Gastrocnemius medialis (tissue), 4 donors: ENCODE data around the gene KIF4A. TPM values are rescaled to one million over a fixed set of nuclear protein-coding genes. Genes with fewer than 3 reads are reported as not detected.

Experiments used
- ATAC-seq, 2 donors: fragments of 150-250 bp; one replicate each; pipeline ENCODE4 v1.9.1; 2016
- DNase-seq, 2 donors: peaks; one replicate each; pipeline ENCODE4 v3.0.0-alpha.2; 2019
- H3K27ac ChIP-seq, 4 donors: fragments of 200-600 bp; sonication (generic); 1 replicate in 1 of 4; 2 replicates in 3 of 4; pipeline ENCODE4 v1.5.1; 2016 to 2018; ENCODE audit warnings: mild to moderate bottlenecking in 2 of 4, moderate library complexity in 1 of 4
- H3K27me3 ChIP-seq, 3 donors: fragments of 200-600 bp; sonication (generic) in 2 of 3; 1 replicate in 1 of 3; 2 replicates in 2 of 3; pipeline versions ENCODE4 v1.5.1 to v1.6.0; 2016 to 2019; ENCODE audit warnings: mild to moderate bottlenecking in 1 of 3, moderate library complexity in 1 of 3
- H3K36me3 ChIP-seq, 2 donors: fragments of 200-600 bp; sonication (generic) in 1 of 2; one replicate each; pipeline ENCODE4 v1.5.1; 2017 to 2018
- H3K4me1 ChIP-seq, 2 donors: fragments of 200-600 bp; sonication (generic) in 1 of 2; one replicate each; pipeline ENCODE4 v1.5.1; 2016 to 2017; ENCODE audit warnings: mild to moderate bottlenecking in 2 of 2
- H3K4me3 ChIP-seq, 4 donors: fragments of 200-600 bp; sonication (generic) in 3 of 4; 1 replicate in 1 of 4; 2 replicates in 3 of 4; pipeline ENCODE4 v1.5.1; 2016 to 2019; ENCODE audit warnings: mild to moderate bottlenecking in 2 of 4
- H3K9me3 ChIP-seq, 3 donors: fragments of 200-600 bp; sonication (generic) in 2 of 3; 1 replicate in 1 of 3; 2 replicates in 2 of 3; pipeline ENCODE4 v1.5.1; 2016 to 2019
- POLR2A ChIP-seq, 2 donors: fragments of 450-650 bp; IDR thresholded peaks; one replicate each; pipeline ENCODE4 v1.6.1; 2017; ENCODE audit warnings: antibody characterized with exemption in 2 of 2, mild to moderate bottlenecking in 2 of 2, moderate library complexity in 2 of 2
- in situ Hi-C, 4 donors: fragments of 200-750 bp; cut with MboI; loops; one replicate each; pipeline versions ENCODE4 v1.15.0 to v1.8.0; 2017; ENCODE audit warnings: low sequenced_read_pairs in 4 of 4
- intact Hi-C: fragments of 100-400 bp; cut with DNase I; formaldehyde crosslinking; loops from one replicate; pipeline ENCODE4 v1.15.1; 2023; ENCODE audit warnings: low total_unique reads
- total RNA-seq, 4 donors: library from RNA; depleted of rRNA; stranded (reverse); fragments of >200 nt; gene quantifications; one replicate each; pipeline versions ENCODE4 v1.1.0 to v1.2.3, GENCODE V29; 2016
- TF ChIP-seq, protein P1 (sequence below), 5 experiments: fragments of 450-650 bp in 3 of 5; fragments of 200-600 bp in 2 of 5; sonication (generic) in 2 of 5; IDR thresholded peaks in 4 of 5; conservative IDR thresholded peaks in 1 of 5; 1 replicate in 4 of 5; 2 replicates in 1 of 5; pipeline ENCODE4 v1.5.1; 2016 to 2019; ENCODE audit warnings: antibody characterized with exemption in 5 of 5, mild to moderate bottlenecking in 3 of 5, moderate library complexity in 3 of 5

Gene KIF4A
- total RNA-seq, 4 donors from 2014 or later, result 0.07 to 0.09 TPM; not detected in 2

DNA sequence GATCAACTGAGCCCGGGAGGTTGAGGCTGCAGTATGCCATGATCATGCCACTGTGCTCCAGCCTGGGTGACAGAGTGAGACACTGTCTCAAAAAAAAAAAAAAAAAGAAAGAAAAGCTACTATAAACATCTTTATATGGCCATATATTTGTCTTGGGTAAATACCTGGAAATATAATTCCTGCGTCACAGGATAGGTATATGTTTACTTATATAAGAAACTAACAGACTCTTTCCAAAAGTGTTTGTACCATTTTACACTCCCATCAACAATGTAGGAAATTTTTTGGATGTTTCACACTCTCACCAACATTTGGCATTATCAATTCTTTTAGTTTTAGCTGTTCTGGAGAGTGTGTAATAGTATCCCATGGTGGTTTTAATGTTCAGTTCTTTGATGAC lies 42.7 kb upstream of the KIF4A start:
- in situ Hi-C loops, result no loop called here
- Histone ChIP-seq H3K4me1 (no peaks in the 10 kb centered on the region), H3K4me3 (no peak overlapping the region), H3K36me3 (no peaks in the 10 kb centered on the region), H3K27me3 (no peaks in the 10 kb centered on the region), H3K27ac (no peak overlapping the region), H3K9me3 (no peaks in the 10 kb centered on the region)
- DNase-seq (no peak), ATAC-seq (no peak)
- intact Hi-C loops, result no loop called here
- TF ChIP-seq, protein P1, sequence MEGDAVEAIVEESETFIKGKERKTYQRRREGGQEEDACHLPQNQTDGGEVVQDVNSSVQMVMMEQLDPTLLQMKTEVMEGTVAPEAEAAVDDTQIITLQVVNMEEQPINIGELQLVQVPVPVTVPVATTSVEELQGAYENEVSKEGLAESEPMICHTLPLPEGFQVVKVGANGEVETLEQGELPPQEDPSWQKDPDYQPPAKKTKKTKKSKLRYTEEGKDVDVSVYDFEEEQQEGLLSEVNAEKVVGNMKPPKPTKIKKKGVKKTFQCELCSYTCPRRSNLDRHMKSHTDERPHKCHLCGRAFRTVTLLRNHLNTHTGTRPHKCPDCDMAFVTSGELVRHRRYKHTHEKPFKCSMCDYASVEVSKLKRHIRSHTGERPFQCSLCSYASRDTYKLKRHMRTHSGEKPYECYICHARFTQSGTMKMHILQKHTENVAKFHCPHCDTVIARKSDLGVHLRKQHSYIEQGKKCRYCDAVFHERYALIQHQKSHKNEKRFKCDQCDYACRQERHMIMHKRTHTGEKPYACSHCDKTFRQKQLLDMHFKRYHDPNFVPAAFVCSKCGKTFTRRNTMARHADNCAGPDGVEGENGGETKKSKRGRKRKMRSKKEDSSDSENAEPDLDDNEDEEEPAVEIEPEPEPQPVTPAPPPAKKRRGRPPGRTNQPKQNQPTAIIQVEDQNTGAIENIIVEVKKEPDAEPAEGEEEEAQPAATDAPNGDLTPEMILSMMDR (IDR thresholded peaks at IDR 0.05 in 4 of 5, conservative IDR thresholded peaks at IDR 0.05 in 1 of 5), result no peak
- TF ChIP-seq POLR2A (IDR thresholded peaks at IDR 0.05), result no peak

DNA sequence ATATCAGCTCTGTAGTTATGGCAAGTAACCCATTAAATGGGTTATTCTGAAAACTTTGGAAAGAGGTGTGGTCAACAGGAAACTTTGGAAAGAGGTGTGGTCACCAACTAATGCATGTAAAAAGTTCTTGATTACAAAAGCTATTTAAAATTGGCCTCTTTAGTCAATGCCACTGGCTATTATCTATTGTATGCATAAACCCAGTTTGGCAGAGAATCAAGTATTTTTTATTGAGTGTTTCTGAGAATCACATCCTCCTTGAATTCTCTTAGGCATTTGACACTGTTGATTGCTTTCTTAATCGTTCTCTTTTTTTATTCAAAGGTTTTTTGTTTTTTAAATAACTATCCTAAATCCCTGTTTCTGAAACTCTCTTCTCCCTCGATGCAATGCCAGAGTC lies 37.4 kb upstream of the KIF4A start:
- H3K4me3 ChIP-seq, result no peak overlapping the region
- no peaks in the 10 kb centered on the region for H3K4me1 ChIP-seq
- H3K27ac ChIP-seq, result no peak overlapping the region
- in situ Hi-C loops, result no loop called here
- H3K9me3 ChIP-seq, result no peaks in the 10 kb centered on the region
- ATAC-seq (no peak), DNase-seq (no peak)
- H3K36me3 ChIP-seq, result no peaks in the 10 kb centered on the region
- H3K27me3 ChIP-seq, result no peaks in the 10 kb centered on the region
- TF ChIP-seq, protein P1 (IDR thresholded peaks at IDR 0.05 in 4 of 5, conservative IDR thresholded peaks at IDR 0.05 in 1 of 5), result no peak
- no peak for TF ChIP-seq POLR2A (IDR thresholded peaks at IDR 0.05)
- intact Hi-C loops, result no loop called here

DNA sequence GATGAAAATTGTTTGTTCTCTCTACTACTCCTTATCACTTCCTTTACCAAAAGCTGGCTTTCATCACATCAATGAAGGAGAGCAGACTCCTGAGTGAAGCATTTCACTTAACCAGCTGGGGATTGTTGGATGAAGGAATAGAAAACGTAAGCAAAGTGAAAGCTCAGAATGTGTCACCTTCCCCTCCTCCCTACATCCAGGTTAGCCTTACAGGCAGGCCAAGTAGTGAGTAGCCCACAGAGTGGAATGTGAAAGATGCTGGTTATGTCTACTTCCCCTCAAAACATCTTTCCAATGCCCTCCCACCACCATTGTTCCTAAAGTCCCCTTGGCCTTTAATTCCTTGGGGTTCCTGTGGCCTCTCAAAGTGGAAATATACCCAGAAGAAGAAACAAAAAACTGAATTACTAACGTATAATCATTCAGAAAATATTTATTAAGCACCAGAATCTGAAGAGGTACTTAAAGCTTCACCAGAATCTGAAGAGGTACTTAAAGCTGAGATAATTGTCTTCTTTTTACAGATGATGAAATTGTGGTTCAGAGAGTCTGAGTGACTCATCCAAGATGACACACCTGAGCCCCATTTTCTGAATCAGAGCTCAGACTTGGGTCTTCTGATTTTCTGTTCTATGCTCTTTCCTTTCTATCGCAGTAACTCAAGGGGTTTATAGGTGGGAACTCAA lies 36.4 kb upstream of the KIF4A start:
- in situ Hi-C loops, result no loop called here
- intact Hi-C loops, result no loop called here
- TF ChIP-seq, protein P1 (IDR thresholded peaks at IDR 0.05 in 4 of 5, conservative IDR thresholded peaks at IDR 0.05 in 1 of 5), result no peak
- no peak for TF ChIP-seq POLR2A (IDR thresholded peaks at IDR 0.05)
- H3K27ac ChIP-seq, result no peak overlapping the region
- no peaks in the 10 kb centered on the region for H3K4me1 ChIP-seq
- DNase-seq (no peak), ATAC-seq (no peak)
- H3K27me3 ChIP-seq, result no peaks in the 10 kb centered on the region
- no peaks in the 10 kb centered on the region for H3K9me3 ChIP-seq
- H3K36me3 ChIP-seq, result no peaks in the 10 kb centered on the region
- H3K4me3 ChIP-seq, result no peak overlapping the region

- no peak for ATAC-seq
- intact Hi-C loops, result no loop called here
- no peaks in the 10 kb centered on the region for H3K27me3 ChIP-seq
- TF ChIP-seq, protein P1 (IDR thresholded peaks at IDR 0.05 in 4 of 5, conservative IDR thresholded peaks at IDR 0.05 in 1 of 5), result no peak
- H3K4me1 ChIP-seq, result no peaks in the 10 kb centered on the region
- H3K27ac ChIP-seq, result no peak overlapping the region
- no peak for DNase-seq
- no peaks in the 10 kb centered on the region for H3K9me3 ChIP-seq
- no peaks in the 10 kb centered on the region for H3K36me3 ChIP-seq
- H3K4me3 ChIP-seq, result no peak overlapping the region
- in situ Hi-C loops, result no loop called here
Measured at GRCh38 chrX:70254063-70254400, 35.9 kb upstream of the KIF4A start.

DNA sequence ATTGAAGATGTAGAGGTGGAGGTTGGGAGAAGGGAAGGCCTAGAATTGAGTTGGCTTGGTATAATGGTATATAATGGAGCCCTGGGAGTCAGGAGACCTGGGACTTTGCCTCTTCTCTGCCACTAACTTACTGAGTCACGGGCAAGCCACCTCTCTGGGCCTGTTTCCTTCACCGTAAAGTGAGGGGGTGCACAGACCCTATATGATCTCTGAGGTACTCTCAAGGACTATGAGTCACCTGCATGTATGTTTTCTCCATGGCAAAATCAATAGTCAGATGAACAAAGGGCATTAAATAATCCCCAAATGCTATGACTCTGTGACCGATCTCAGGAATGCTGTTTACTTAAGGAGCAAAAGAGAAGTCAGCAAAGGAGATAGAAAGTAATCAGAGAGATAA lies 35.0 kb upstream of the KIF4A start:
- Histone ChIP-seq H3K27ac (no peak overlapping the region), H3K4me1 (no peaks in the 10 kb centered on the region), H3K4me3 (no peak overlapping the region), H3K9me3 (no peaks in the 10 kb centered on the region), H3K27me3 (no peaks in the 10 kb centered on the region), H3K36me3 (no peaks in the 10 kb centered on the region)
- TF ChIP-seq, protein P1 (IDR thresholded peaks at IDR 0.05 in 4 of 5, conservative IDR thresholded peaks at IDR 0.05 in 1 of 5), result no peak
- TF ChIP-seq POLR2A (IDR thresholded peaks at IDR 0.05), result no peak
- in situ Hi-C loops (no loop called here), intact Hi-C loops (no loop called here)
- ATAC-seq (no peak), DNase-seq (no peak)
